Loucy (cell line): ENCODE measurements around the gene TPCN1.

Experiments
- H2AFZ ChIP-seq: fragments of 200-600 bp; sonication (generic); 2 replicates; pipeline ENCODE4 v1.6.0; 2016; ENCODE audit warnings: antibody characterized with exemption, mild to moderate bottlenecking, low read length, moderate library complexity
- H3F3A ChIP-seq: fragments of 200-600 bp; 2 replicates; pipeline ENCODE4 v1.6.0; 2016; ENCODE audit warnings: antibody characterized with exemption, low read depth, mild to moderate bottlenecking
- H3K27me3 ChIP-seq: fragments of 200-600 bp; sonication (generic); 2 replicates; pipeline ENCODE4 v1.6.1; 2014; ENCODE audit warnings: low read length, mild to moderate bottlenecking; ENCODE audit not compliant: insufficient read depth, poor library complexity, severe bottlenecking
- H3K36me3 ChIP-seq: fragments of 200-600 bp; sonication (generic); 2 replicates; pipeline ENCODE4 v1.6.1; 2016; ENCODE audit warnings: low read length; ENCODE audit not compliant: insufficient read depth
- H3K4me1 ChIP-seq: fragments of 200-600 bp; sonication (generic); 2 replicates; pipeline ENCODE4 v1.5.1; 2014; ENCODE audit warnings: low read length, mild to moderate bottlenecking; ENCODE audit not compliant: insufficient read depth, poor library complexity, severe bottlenecking
- H3K4me2 ChIP-seq: fragments of 200-600 bp; sonication (generic); 2 replicates; pipeline ENCODE4 v1.6.0; 2014; ENCODE audit warnings: antibody characterized with exemption, low read length, low read depth, mild to moderate bottlenecking; ENCODE audit not compliant: poor library complexity, severe bottlenecking
- H3K4me3 ChIP-seq: fragments of 200-600 bp; sonication (generic); 2 replicates; pipeline ENCODE4 v1.5.1; 2014; ENCODE audit warnings: low read length, mild to moderate bottlenecking, mixed read lengths; ENCODE audit not compliant: poor library complexity, severe bottlenecking
- H3K79me2 ChIP-seq: fragments of 200-600 bp; sonication (generic); 2 replicates; pipeline ENCODE4 v1.6.1; 2014; ENCODE audit warnings: low read length; ENCODE audit not compliant: insufficient read depth
- H3K9ac ChIP-seq: fragments of 200-600 bp; sonication (generic); 2 replicates; pipeline ENCODE4 v1.6.0; 2014; ENCODE audit warnings: mild to moderate bottlenecking, low read depth, low read length, moderate library complexity; ENCODE audit not compliant: poor library complexity, severe bottlenecking
- H3K9me2 ChIP-seq: fragments of 200-600 bp; sonication (generic); replicated peaks from 2 replicates; pipeline ENCODE4 v1.6.1; 2016; ENCODE audit warnings: low read depth, low read length, mixed read lengths
- H3K9me3 ChIP-seq: fragments of 200-600 bp; sonication (generic); 2 replicates; pipeline ENCODE4 v1.6.1; 2014; ENCODE audit warnings: mild to moderate bottlenecking, antibody characterized with exemption, low read length, low read depth; ENCODE audit not compliant: insufficient read depth
- H4K20me1 ChIP-seq: fragments of 200-600 bp; sonication (generic); 2 replicates; pipeline ENCODE4 v1.6.0; 2014; ENCODE audit warnings: antibody characterized with exemption, low read length, mild to moderate bottlenecking; ENCODE audit not compliant: insufficient read depth, poor library complexity, severe bottlenecking
- EZH2phosphoT487 ChIP-seq: fragments of 200-600 bp; IDR thresholded peaks from 2 replicates; pipeline ENCODE4 v1.6.1; 2018; ENCODE audit warnings: antibody characterized with exemption, mild to moderate bottlenecking, moderate library complexity, borderline replicate concordance
- TF ChIP-seq, protein P1 (sequence below): fragments of 200-600 bp; sonication (generic); conservative IDR thresholded peaks from 2 replicates; pipeline ENCODE4 v1.5.1; 2014; ENCODE audit warnings: mild to moderate bottlenecking, antibody characterized with exemption, low read length

Gene TPCN1

GRCh38 chr12:113328368-113328889 lies 107.2 kb downstream of the TPCN1 start:
- no peak overlapping the region for H3K4me2 ChIP-seq

DNA sequence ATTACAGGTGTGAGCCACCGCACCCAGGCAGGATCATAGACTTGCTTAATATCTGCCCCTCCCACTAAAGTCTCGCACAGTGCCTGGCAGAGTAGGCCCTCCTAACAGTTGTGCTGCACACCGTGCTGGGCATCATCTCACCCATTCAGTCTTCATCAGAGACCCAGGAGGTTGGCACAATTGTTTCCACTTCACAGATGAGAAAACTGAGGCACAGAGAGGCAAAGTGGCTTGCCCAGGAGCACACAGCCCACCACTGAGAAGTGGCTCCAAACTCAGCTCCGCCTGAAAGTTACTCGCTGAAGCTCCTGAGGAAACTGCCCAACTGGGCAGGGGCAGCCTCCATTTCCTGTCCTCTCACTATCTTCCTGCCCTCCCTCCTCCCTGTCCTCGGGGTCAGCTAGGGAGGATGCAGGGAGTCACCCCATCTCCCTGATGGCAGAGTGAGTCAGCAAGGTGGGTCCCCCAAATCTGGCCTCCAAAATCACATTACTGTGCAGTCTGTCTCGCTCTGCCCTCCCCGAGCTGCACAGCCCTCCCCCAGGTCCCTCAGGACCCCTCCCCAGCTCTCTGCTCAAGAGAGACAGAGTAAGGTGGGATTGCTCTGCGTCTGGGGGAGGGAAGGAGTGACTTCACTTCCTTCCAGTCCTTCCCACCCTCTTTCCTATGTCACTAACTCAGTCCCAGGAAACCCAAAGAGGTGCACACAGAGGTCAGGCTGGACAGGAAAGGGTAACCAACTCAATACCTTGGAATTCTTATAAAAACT lies 107.9 kb downstream of the TPCN1 start:
- Histone ChIP-seq H3K9me2 (no peaks in the 10 kb centered on the region), H3K27me3 (no peaks in the 10 kb centered on the region), H3K9me3 (no peaks in the 10 kb centered on the region), H2AFZ (no peak overlapping the region), H4K20me1 (no peaks in the 10 kb centered on the region), H3K9ac (no peak overlapping the region), H3F3A (no peaks in the 10 kb centered on the region), H3K36me3 (no peaks in the 10 kb centered on the region), H3K4me1 (peaks cover 5% of the 10 kb centered on the region), H3K4me2 (no peak overlapping the region), H3K79me2 (no peaks in the 10 kb centered on the region), H3K4me3 (no peak overlapping the region)
- no peak for TF ChIP-seq EZH2phosphoT487
- TF ChIP-seq, protein P1, sequence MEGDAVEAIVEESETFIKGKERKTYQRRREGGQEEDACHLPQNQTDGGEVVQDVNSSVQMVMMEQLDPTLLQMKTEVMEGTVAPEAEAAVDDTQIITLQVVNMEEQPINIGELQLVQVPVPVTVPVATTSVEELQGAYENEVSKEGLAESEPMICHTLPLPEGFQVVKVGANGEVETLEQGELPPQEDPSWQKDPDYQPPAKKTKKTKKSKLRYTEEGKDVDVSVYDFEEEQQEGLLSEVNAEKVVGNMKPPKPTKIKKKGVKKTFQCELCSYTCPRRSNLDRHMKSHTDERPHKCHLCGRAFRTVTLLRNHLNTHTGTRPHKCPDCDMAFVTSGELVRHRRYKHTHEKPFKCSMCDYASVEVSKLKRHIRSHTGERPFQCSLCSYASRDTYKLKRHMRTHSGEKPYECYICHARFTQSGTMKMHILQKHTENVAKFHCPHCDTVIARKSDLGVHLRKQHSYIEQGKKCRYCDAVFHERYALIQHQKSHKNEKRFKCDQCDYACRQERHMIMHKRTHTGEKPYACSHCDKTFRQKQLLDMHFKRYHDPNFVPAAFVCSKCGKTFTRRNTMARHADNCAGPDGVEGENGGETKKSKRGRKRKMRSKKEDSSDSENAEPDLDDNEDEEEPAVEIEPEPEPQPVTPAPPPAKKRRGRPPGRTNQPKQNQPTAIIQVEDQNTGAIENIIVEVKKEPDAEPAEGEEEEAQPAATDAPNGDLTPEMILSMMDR = no peak

More at GRCh38 chr12:113328368-113328889, 107.2 kb downstream of the TPCN1 start:
- H3K36me3 ChIP-seq = no peaks in the 10 kb centered on the region
- no peaks in the 10 kb centered on the region for H3K79me2 ChIP-seq
- TF ChIP-seq EZH2phosphoT487 = no peak
- TF ChIP-seq, protein P1 = no peak
- no peaks in the 10 kb centered on the region for H4K20me1 ChIP-seq
- H3K4me3 ChIP-seq = no peak overlapping the region
- no peaks in the 10 kb centered on the region for H3K9me2 ChIP-seq
- no peaks in the 10 kb centered on the region for H3K27me3 ChIP-seq
- no peak overlapping the region for H3K9ac ChIP-seq
- no peaks in the 10 kb centered on the region for H3K9me3 ChIP-seq
- H3F3A ChIP-seq = no peaks in the 10 kb centered on the region
- no peaks in the 10 kb centered on the region for H3K4me1 ChIP-seq
- no peak overlapping the region for H2AFZ ChIP-seq

DNA sequence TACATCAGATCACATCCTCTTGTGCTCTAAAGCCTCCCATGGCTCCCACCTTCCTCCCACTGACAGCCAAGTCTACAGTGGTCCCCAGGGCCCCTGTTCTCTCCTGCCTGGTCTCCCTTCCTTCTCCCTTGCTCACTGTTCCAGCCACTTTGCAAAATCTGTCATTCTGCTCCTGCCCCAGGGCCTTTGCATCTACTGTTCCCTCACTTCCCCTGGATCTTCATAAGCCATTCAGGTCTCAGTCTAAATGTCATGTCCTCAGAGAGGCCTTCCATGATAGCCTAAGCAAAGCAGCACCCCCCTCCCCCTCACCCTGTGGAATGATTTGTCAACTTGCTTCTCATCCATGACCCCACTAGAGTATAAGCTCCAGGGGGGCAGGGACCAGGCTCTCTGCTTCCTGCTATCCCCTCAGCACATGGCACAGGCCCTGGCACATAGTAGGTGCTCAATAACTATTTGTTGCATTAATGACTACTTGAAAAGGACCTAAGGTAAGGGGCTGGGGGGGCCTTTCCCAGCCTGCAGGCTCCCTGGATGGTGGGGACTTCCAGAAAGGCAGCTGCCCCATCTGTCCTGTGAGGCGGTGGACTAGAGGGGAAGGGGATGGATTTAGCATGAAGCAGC lies 108.6 kb downstream of the TPCN1 start:
- H3K4me2 ChIP-seq = no peak overlapping the region
- H3K9me2 ChIP-seq = no peaks in the 10 kb centered on the region
- no peaks in the 10 kb centered on the region for H4K20me1 ChIP-seq
- no peaks in the 10 kb centered on the region for H3K36me3 ChIP-seq
- H3K4me1 ChIP-seq = peaks cover 5% of the 10 kb centered on the region
- H3K9ac ChIP-seq = no peak overlapping the region
- H3K27me3 ChIP-seq = no peaks in the 10 kb centered on the region
- no peak overlapping the region for H2AFZ ChIP-seq
- no peak for TF ChIP-seq EZH2phosphoT487
- TF ChIP-seq, protein P1 = no peak
- H3K79me2 ChIP-seq = 0 out of 2 replicates have a peak, but pooled peaks cover 4% of the 10 kb centered on the region
- no peak overlapping the region for H3K4me3 ChIP-seq
- no peaks in the 10 kb centered on the region for H3F3A ChIP-seq
- no peaks in the 10 kb centered on the region for H3K9me3 ChIP-seq
